GM12878 (cell line): Measurements from ENCODE around the gene CD86. TPM values are rescaled to one million over a fixed set of nuclear protein-coding genes. Genes with fewer than 3 reads are reported as not detected.
A peak's percentile ranks its signal among the peaks of the same experiment; 100 is the strongest.

Source experiments
- ATAC-seq: fragments of 200-7000 bp; cut with Tn5 transposase; 3 replicates; pipeline ENCODE4 v1.9.1; 2020; ENCODE audit warnings: mild to moderate bottlenecking, moderate library complexity
- BruUV-seq: library from RNA; stranded (reverse); fragments of 400-500 nt; replicated peaks from 2 replicates; lab custom pipeline; 2021; lab: Mats Ljungman, UMichigan
- CTCF ChIA-PET: fragments of 300-600 bp; sonication (Branson Sonifier 250); formaldehyde crosslinking; extraction: SDS; loops from one replicate; lab custom pipeline; 2021; ENCODE audit warnings: inconsistent platforms; lab: Yijun Ruan, JAX
- POLR2A ChIA-PET: fragments of 350-600 bp; formaldehyde crosslinking; extraction: SDS; loops from one replicate; lab custom pipeline; 2021; ENCODE audit warnings: inconsistent platforms; lab: Charles Lee
- RAD21 ChIA-PET: fragments of 300-600 bp; sonication (Branson Sonifier 250); formaldehyde crosslinking; loops from one replicate; lab custom pipeline; 2023; ENCODE audit warnings: antibody characterized with exemption; ENCODE audit not compliant: unreplicated experiment; lab: Charles Lee
- SMC1A ChIA-PET: fragments of 300-600 bp; sonication (Branson Sonifier 250); formaldehyde crosslinking; loops from one replicate; lab custom pipeline; 2023; ENCODE audit not compliant: unreplicated experiment, uncharacterized antibody; lab: Charles Lee
- DNase-seq: peaks from one replicate; pipeline ENCODE4 v3.0.0-alpha.2; 2011; ENCODE audit warnings: low read depth, low spot score
- FAIRE-seq: peaks from 3 replicates; lab custom pipeline; 2011; peaks lifted over from hg19 to GRCh38; lab: Jason Lieb, UNC
- H2AFZ ChIP-seq: 2 replicates; pipeline ENCODE4 v1.6.0; 2011; ENCODE audit warnings: low read depth, low read length, control low read depth; ENCODE audit not compliant: control insufficient read depth
- H3K27ac ChIP-seq: 2 replicates; pipeline ENCODE4 v1.5.1; 2011; ENCODE audit warnings: control low read depth; ENCODE audit not compliant: control insufficient read depth, insufficient read depth
- H3K27me3 ChIP-seq, 2 experiments: replicated peaks in 1 of 2; 2 replicates each; pipeline versions ENCODE4 v1.6.0 to v1.6.1; 2011; ENCODE audit warnings: low read length in 1 of 2; ENCODE audit not compliant: control insufficient read depth in 2 of 2, insufficient read depth in 2 of 2
- H3K36me3 ChIP-seq, 2 experiments: 2 replicates each; pipeline ENCODE4 v1.5.1; 2011; ENCODE audit warnings: low read length in 1 of 2; ENCODE audit not compliant: control insufficient read depth in 2 of 2, insufficient read depth in 2 of 2
- H3K4me1 ChIP-seq: 2 replicates; pipeline ENCODE4 v1.6.1; 2011; ENCODE audit warnings: mild to moderate bottlenecking, low read length, moderate library complexity, mixed read lengths; ENCODE audit not compliant: control insufficient read depth, insufficient read depth
- H3K4me2 ChIP-seq: 2 replicates; pipeline ENCODE4 v1.6.0; 2011; ENCODE audit warnings: control low read depth; ENCODE audit not compliant: control insufficient read depth, insufficient read depth
- H3K4me3 ChIP-seq: fragments of 200-600 bp; sonication (generic); 2 replicates; pipeline ENCODE4 v1.5.1; 2016
- H3K79me2 ChIP-seq: 2 replicates; pipeline ENCODE4 v1.6.0; 2011; ENCODE audit warnings: low read length; ENCODE audit not compliant: control insufficient read depth, insufficient read depth
- H3K9ac ChIP-seq: 2 replicates; pipeline ENCODE4 v1.8.0; 2011; ENCODE audit warnings: low read length, control low read depth, mixed read lengths; ENCODE audit not compliant: control insufficient read depth, insufficient read depth
- H3K9me3 ChIP-seq: replicated peaks from 3 replicates; pipeline ENCODE4 v1.5.1; 2011; ENCODE audit warnings: mild to moderate bottlenecking, low read length; ENCODE audit not compliant: control insufficient read depth, insufficient read depth
- H4K20me1 ChIP-seq: 2 replicates; pipeline ENCODE4 v1.6.0; 2011; ENCODE audit not compliant: control insufficient read depth, insufficient read depth
- BCL11A ChIP-seq: IDR thresholded peaks from 2 replicates; pipeline ENCODE4 v1.6.1; 2011; ENCODE audit warnings: low read depth, low read length
- CBX5 ChIP-seq: sonication (generic); IDR thresholded peaks from 2 replicates; pipeline ENCODE4 v1.6.1; 2016; ENCODE audit warnings: low read depth, moderate library complexity, mild to moderate bottlenecking, inconsistent platforms
- CHD2 ChIP-seq: IDR thresholded peaks from 2 replicates; pipeline ENCODE4 v1.6.1; 2011; ENCODE audit warnings: low read depth, low read length, improper control_type of control experiment, borderline replicate concordance
- CUX1 ChIP-seq: IDR thresholded peaks from 2 replicates; pipeline ENCODE4 v1.6.1; 2012; ENCODE audit warnings: improper control_type of control experiment, low read depth, low read length; ENCODE audit not compliant: insufficient replicate concordance
- EP300 ChIP-seq, 2 experiments: fragments of 150-350 bp in 1 of 2; IDR thresholded peaks; 2 replicates each; pipeline ENCODE4 v1.6.1; 2011 to 2012; ENCODE audit warnings: low read depth in 2 of 2, low read length in 2 of 2, borderline replicate concordance in 1 of 2, improper control_type of control experiment in 1 of 2, inconsistent platforms in 1 of 2; ENCODE audit not compliant: control insufficient read depth in 1 of 2
- ETV6 ChIP-seq, 2 experiments: fragments of 450-650 bp in 1 of 2; IDR thresholded peaks in 1 of 2; conservative IDR thresholded peaks in 1 of 2; 2 replicates each; pipeline ENCODE4 v1.6.1; 2014; ENCODE audit warnings: antibody characterized with exemption in 1 of 2, borderline replicate concordance in 1 of 2, low read depth in 1 of 2, mild to moderate bottlenecking in 1 of 2, moderate library complexity in 1 of 2
- JUND ChIP-seq: IDR thresholded peaks from 2 replicates; pipeline ENCODE4 v1.6.1; 2012; ENCODE audit warnings: low read depth, mild to moderate bottlenecking, low read length, improper control_type of control experiment, moderate library complexity
- MTA2 ChIP-seq: fragments of 450-650 bp; IDR thresholded peaks from 2 replicates; pipeline ENCODE4 v1.6.1; 2016; ENCODE audit warnings: low read depth, mild to moderate bottlenecking, moderate library complexity
- NBN ChIP-seq: fragments of 450-650 bp; IDR thresholded peaks from 2 replicates; pipeline ENCODE4 v1.6.1; 2016
- NR2F1 ChIP-seq: fragments of 450-650 bp; conservative IDR thresholded peaks from 2 replicates; pipeline ENCODE4 v1.6.1; 2017; ENCODE audit warnings: mild to moderate bottlenecking
- PAX8 ChIP-seq: fragments of 450-650 bp; IDR thresholded peaks from 2 replicates; pipeline ENCODE4 v1.6.1; 2017; ENCODE audit warnings: mild to moderate bottlenecking, moderate library complexity
- PML ChIP-seq: IDR thresholded peaks from 2 replicates; pipeline ENCODE4 v1.6.1; 2012; ENCODE audit warnings: low read length, inconsistent platforms
- RAD51 ChIP-seq: fragments of 450-650 bp; IDR thresholded peaks from 2 replicates; pipeline ENCODE4 v1.6.1; 2016; ENCODE audit warnings: moderate library complexity, mild to moderate bottlenecking, inconsistent platforms
- STAT3 ChIP-seq: IDR thresholded peaks from 2 replicates; pipeline ENCODE4 v1.6.1; 2011; ENCODE audit warnings: low read depth, low read length, improper control_type of control experiment
- TBL1XR1 ChIP-seq: IDR thresholded peaks from 2 replicates; pipeline ENCODE4 v1.6.1; 2012; ENCODE audit warnings: low read depth, low read length, improper control_type of control experiment
- ZNF217 ChIP-seq: fragments of 450-650 bp; IDR thresholded peaks from 2 replicates; pipeline ENCODE4 v1.6.1; 2017; ENCODE audit warnings: antibody characterized with exemption, mild to moderate bottlenecking
- ZNF24 ChIP-seq: fragments of 450-650 bp; IDR thresholded peaks from 2 replicates; pipeline ENCODE4 v1.6.1; 2017; ENCODE audit warnings: antibody characterized with exemption, mild to moderate bottlenecking
- WGBS: methylation state at CpG from one replicate; pipeline ENCODE4 v1.1.6; 2016; ENCODE audit warnings: low lambda C conversion rate; ENCODE audit not compliant: insufficient replicate concordance, insufficient coverage; ENCODE audit errors: missing lambda C conversion rate; 5-methylcytosine and 5-hydroxymethylcytosine counted together
- in situ Hi-C: fragments of 300-500 bp; cut with MboI; formaldehyde crosslinking; loops from 9 replicates; pipeline ENCODE4 v1.14.3; 2018; ENCODE audit warnings: mixed read lengths
- intact Hi-C: fragments of 100-400 bp; cut with micrococcal nuclease; formaldehyde crosslinking; loops from one replicate; pipeline ENCODE4 v1.14.2; 2022; ENCODE audit not compliant: unreplicated experiment
- polyA plus RNA-seq, 11 experiments: library from polyadenylated mRNA; depleted of rRNA in 4 of 11; unstranded in 6 of 11; stranded (reverse) in 5 of 11; fragments of >200 nt; fragmentation: Nextera tagmentation in 4 of 11; fragmentation: Illumina TruSeq in 1 of 11; extraction: Ambion mirVana in 4 of 11; extraction: Trizol in 1 of 11; gene quantifications; 1 replicate in 1 of 11; 2 replicates in 10 of 11; pipeline versions ENCODE4 v1.2.1 to v1.2.3, GENCODE V29; 2011 to 2016; ENCODE audit warnings: inconsistent platforms in 2 of 11, missing spikeins in 2 of 11, low read depth in 1 of 11
- total RNA-seq, 4 experiments: library from RNA; depleted of rRNA in 3 of 4; stranded (reverse); fragments of >200 nt in 3 of 4; fragmentation: Illumina TruSeq in 1 of 4; extraction: Trizol in 1 of 4; gene quantifications; 2 replicates each; pipeline versions ENCODE4 v1.2.1 to v1.2.3, GENCODE V29; 2013 to 2021

The CD86 gene
- total and polyA plus RNA-seq, 10 of the 15 experiments (the other 5 are each of a cell fraction or from before 2014, with no cell fraction given): 40.9 to 100 (median 55.5) TPM

GRCh38 chr3:122081543-122082247 is 26.5 kb downstream of the CD86 start:
- no peak for DNase-seq
- intact Hi-C loops (loop anchor here (2.0 kb wide), 1 partner anchor 13 kb away; no protein-coding TSS in a partner anchor), in situ Hi-C loops (no loop called here)
- no TSS peak for BruUV-seq
- RAD21 ChIA-PET: interaction anchor here (1.3 to 16.0 kb wide), 12 partner anchors 17 to 273 kb away, joined by 4 to 426 read pairs (median 14); partner anchors contain the start of gene ILDR1
- CTCF ChIA-PET: interaction anchor here (1.0 to 9.7 kb wide), 15 partner anchors 12 to 241 kb away, joined by 3 to 114 read pairs (median 6); partner anchors contain the start of genes CD86 and ILDR1
- FAIRE-seq: no peak
- POLR2A ChIA-PET: interaction anchor here (0.6 to 12.7 kb wide), 11 partner anchors 11 to 303 kb away, joined by 3 to 165 read pairs (median 6); partner anchors contain the start of genes FAM162A and ILDR1
- peaks cover 78% of the 10 kb centered on the region for H3K79me2 ChIP-seq
- H3K9ac ChIP-seq: peak overlapping the region; percentile 90
- peak overlapping the region; percentile 97 for H3K27ac ChIP-seq
- H3K27me3 ChIP-seq: no peaks in the 10 kb centered on the region
- peaks cover 0 to 2% of the 10 kb centered on the region in 2 experiments; a peak in 1 of 4 replicates for H3K36me3 ChIP-seq
- peak; percentile 57 for ATAC-seq
- H3K9me3 ChIP-seq: no peaks in the 10 kb centered on the region
- peaks cover 62% of the 10 kb centered on the region for H3K4me1 ChIP-seq
- H4K20me1 ChIP-seq: no peaks in the 10 kb centered on the region
- SMC1A ChIA-PET: interaction anchor here (0.7 to 33.7 kb wide), 13 partner anchors 14 to 536 kb away, joined by 3 to 882 read pairs (median 4); partner anchors contain the start of genes CD86, ILDR1 and POLQ
- under 1% methylated on average over 7 of the region's 7 CpGs for WGBS
- H3K4me3 ChIP-seq: peak overlapping the region; percentile 86; the same call in 1 of the 2 replicates
- peak overlapping the region; percentile 88 for H3K4me2 ChIP-seq
- peak overlapping the region; percentile 26 for H2AFZ ChIP-seq
- TF ChIP-seq TBL1XR1: no peak
- TF ChIP-seq PML: no peak
- no peak for TF ChIP-seq PAX8
- peak; percentile 78 for TF ChIP-seq JUND
- TF ChIP-seq ZNF217: 0 out of 2 replicates have a peak, but pooled peaks have one; percentile 64
- TF ChIP-seq CUX1: no peak
- TF ChIP-seq CHD2: peak; percentile 62; the same call in 1 of the 2 replicates
- TF ChIP-seq STAT3: peak; percentile 64; the same call in 1 of the 2 replicates
- TF ChIP-seq NBN: peak; percentile 67; the same call in 1 of the 2 replicates
- TF ChIP-seq ETV6 (conservative IDR thresholded peaks at IDR 0.05 in 1 of 2, IDR thresholded peaks at IDR 0.05 in 1 of 2; ENCODE audit: borderline replicate concordance in 1 of 2, low read depth in 1 of 2): peak in 1 of 2 experiments; percentile 60; a peak in 1 of 4 replicates
- peak; percentile 90 for TF ChIP-seq MTA2
- TF ChIP-seq BCL11A: peak; percentile 83
- 0 out of 2 replicates have a peak, but pooled peaks have one; percentile 21 for TF ChIP-seq RAD51
- peak; percentile 54; the same call in 1 of the 2 replicates for TF ChIP-seq NR2F1
- peak; percentile 62 to 89; a peak in 3 of 4 replicates for TF ChIP-seq EP300 (IDR thresholded peaks at IDR 0.05; ENCODE audit: borderline replicate concordance in 1 of 2, control insufficient read depth in 1 of 2, low read depth in 2 of 2, low read length in 2 of 2)
- peak; percentile 76; the same call in 1 of the 2 replicates for TF ChIP-seq ZNF24
- TF ChIP-seq CBX5: no peak
